IPS-20b (cell line): ENCODE measurements around the gene FAM50A.

Experiments
- H3K27ac ChIP-seq: one replicate; pipeline ENCODE4 v1.5.1; 2013; ENCODE audit warnings: low read length
- H3K27me3 ChIP-seq: 2 replicates; pipeline ENCODE4 v1.6.1; 2013; ENCODE audit warnings: mild to moderate bottlenecking, low read length, inconsistent platforms; ENCODE audit not compliant: insufficient read depth
- H3K36me3 ChIP-seq: 2 replicates; pipeline ENCODE4 v1.6.1; 2013; ENCODE audit warnings: low read depth, mild to moderate bottlenecking, inconsistent platforms, low read length, moderate library complexity; ENCODE audit not compliant: insufficient read depth
- H3K4me1 ChIP-seq: 2 replicates; pipeline ENCODE4 v1.6.1; 2013; ENCODE audit warnings: mild to moderate bottlenecking, control low read depth, inconsistent platforms, low read length, moderate library complexity; ENCODE audit not compliant: insufficient read depth
- H3K4me3 ChIP-seq: 2 replicates; pipeline ENCODE4 v1.5.1; 2013; ENCODE audit warnings: mild to moderate bottlenecking, low read length, inconsistent platforms
- H3K9ac ChIP-seq: 2 replicates; pipeline ENCODE4 v1.6.1; 2013; ENCODE audit warnings: low read depth, mild to moderate bottlenecking, inconsistent platforms, low read length, moderate library complexity
- H3K9me3 ChIP-seq: 2 replicates; pipeline ENCODE4 v1.6.1; 2013; ENCODE audit warnings: mild to moderate bottlenecking, low read depth, low read length, inconsistent platforms; ENCODE audit not compliant: insufficient read depth

The FAM50A gene

DNA sequence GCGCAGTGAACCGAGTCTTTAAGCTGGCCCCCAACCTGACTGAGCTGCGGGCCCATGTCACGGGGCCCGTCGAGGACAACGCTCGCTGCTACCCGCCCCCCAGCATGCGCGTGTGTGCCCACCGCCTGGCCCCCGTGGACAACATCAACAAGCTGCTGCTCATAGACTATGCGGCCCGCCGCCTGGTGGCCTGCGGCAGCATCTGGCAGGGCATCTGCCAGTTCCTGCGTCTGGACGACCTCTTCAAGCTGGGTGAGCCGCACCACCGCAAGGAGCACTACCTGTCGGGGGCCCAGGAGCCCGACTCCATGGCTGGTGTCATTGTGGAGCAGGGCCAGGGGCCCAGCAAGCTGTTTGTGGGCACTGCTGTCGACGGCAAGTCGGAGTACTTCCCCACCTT is 16.4 kb downstream of the FAM50A start:
- Histone ChIP-seq H3K4me3 (no peak overlapping the region), H3K9ac (no peak overlapping the region), H3K27ac (no peak overlapping the region), H3K36me3 (0 out of 2 replicates have a peak, but pooled peaks cover 3% of the 10 kb centered on the region), H3K4me1 (no peaks in the 10 kb centered on the region), H3K9me3 (no peaks in the 10 kb centered on the region), H3K27me3 (peaks cover 5% of the 10 kb centered on the region)

DNA sequence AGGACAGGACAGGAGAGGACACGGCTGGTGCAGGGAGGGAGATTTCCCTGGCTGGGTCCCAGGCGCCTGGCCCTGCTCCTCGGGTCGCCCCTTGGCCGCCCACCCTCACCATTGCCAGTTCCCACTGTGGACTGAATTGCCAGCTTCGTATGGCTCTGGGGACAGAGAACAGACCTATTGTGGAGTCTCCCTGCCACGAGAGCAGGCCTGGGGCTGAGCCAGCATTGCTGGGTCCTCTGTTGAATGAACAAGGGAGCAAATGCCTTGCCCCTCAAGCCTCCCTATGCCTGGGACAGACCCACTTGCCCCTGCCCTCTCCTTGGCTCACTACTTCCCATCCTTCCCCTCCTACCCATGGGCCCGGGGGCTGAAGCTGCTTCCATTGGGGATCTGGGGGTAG is 18.5 kb downstream of the FAM50A start:
- H3K27me3 ChIP-seq, result no peaks in the 10 kb centered on the region
- H3K4me1 ChIP-seq, result no peaks in the 10 kb centered on the region
- no peak overlapping the region for H3K27ac ChIP-seq
- no peak overlapping the region for H3K9ac ChIP-seq
- no peaks in the 10 kb centered on the region for H3K9me3 ChIP-seq
- H3K4me3 ChIP-seq, result no peak overlapping the region
- 0 out of 2 replicates have a peak, but pooled peaks cover 3% of the 10 kb centered on the region for H3K36me3 ChIP-seq

DNA sequence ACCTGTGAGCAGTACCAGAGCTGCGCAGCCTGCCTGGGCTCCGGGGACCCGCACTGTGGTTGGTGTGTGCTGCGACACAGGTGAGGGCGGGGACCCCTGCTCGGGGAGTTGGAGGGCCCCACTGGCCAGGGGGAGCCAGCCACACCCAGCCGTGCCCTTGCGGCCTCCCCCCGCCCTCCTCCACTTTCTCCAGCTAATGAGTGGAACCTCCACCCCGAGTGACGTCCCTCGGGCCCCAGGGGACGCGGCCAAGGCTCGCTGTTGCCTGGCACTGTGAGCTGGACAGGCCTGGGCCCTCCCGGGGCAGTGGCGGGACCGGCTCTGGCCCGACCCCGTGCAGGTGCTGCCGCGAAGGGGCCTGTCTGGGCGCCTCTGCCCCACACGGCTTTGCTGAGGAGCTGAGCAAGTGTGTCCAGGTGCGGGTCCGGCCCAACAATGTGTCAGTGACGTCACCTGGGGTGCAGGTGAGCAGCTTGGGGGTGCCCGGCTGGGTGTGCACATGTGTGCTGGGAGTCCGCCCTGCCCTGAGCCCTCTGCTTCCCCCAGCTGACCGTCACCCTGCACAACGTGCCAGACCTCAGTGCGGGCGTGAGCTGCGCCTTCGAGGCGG is 19.8 kb downstream of the FAM50A start:
- H3K36me3 ChIP-seq, result 0 out of 2 replicates have a peak, but pooled peaks cover 3% of the 10 kb centered on the region
- no peaks in the 10 kb centered on the region for H3K9me3 ChIP-seq
- H3K27ac ChIP-seq, result no peak overlapping the region
- no peak overlapping the region for H3K9ac ChIP-seq
- H3K4me3 ChIP-seq, result no peak overlapping the region
- H3K27me3 ChIP-seq, result no peaks in the 10 kb centered on the region
- H3K4me1 ChIP-seq, result no peaks in the 10 kb centered on the region

GRCh38 chrX:154464806-154465365 is 20.9 kb downstream of the FAM50A start:
- Histone ChIP-seq H3K4me3 (no peak overlapping the region), H3K4me1 (no peaks in the 10 kb centered on the region), H3K36me3 (peaks cover 3% of the 10 kb centered on the region; the same call in 1 of the 2 replicates), H3K9ac (no peak overlapping the region), H3K9me3 (no peaks in the 10 kb centered on the region), H3K27ac (no peak overlapping the region), H3K27me3 (no peaks in the 10 kb centered on the region)

- H3K27ac ChIP-seq, result no peak overlapping the region
- no peaks in the 10 kb centered on the region for H3K27me3 ChIP-seq
- peaks cover 3% of the 10 kb centered on the region; the same call in 1 of the 2 replicates for H3K36me3 ChIP-seq
- no peak overlapping the region for H3K9ac ChIP-seq
- H3K9me3 ChIP-seq, result no peaks in the 10 kb centered on the region
- H3K4me3 ChIP-seq, result no peak overlapping the region
- H3K4me1 ChIP-seq, result no peaks in the 10 kb centered on the region
Measured at GRCh38 chrX:154465601-154466000, 21.7 kb downstream of the FAM50A start.

GRCh38 chrX:154466036-154466435 is 22.1 kb downstream of the FAM50A start:
- Histone ChIP-seq H3K36me3 (peaks cover 3% of the 10 kb centered on the region; the same call in 1 of the 2 replicates), H3K27ac (no peak overlapping the region), H3K27me3 (no peaks in the 10 kb centered on the region), H3K4me1 (no peaks in the 10 kb centered on the region), H3K4me3 (no peak overlapping the region), H3K9ac (no peak overlapping the region), H3K9me3 (no peaks in the 10 kb centered on the region)

- no peak overlapping the region for H3K27ac ChIP-seq
- no peaks in the 10 kb centered on the region for H3K9me3 ChIP-seq
- H3K36me3 ChIP-seq, result peaks cover 3% of the 10 kb centered on the region
- H3K4me1 ChIP-seq, result no peaks in the 10 kb centered on the region
- no peaks in the 10 kb centered on the region for H3K27me3 ChIP-seq
- H3K4me3 ChIP-seq, result no peak overlapping the region
- no peak overlapping the region for H3K9ac ChIP-seq
Measured at GRCh38 chrX:154466907-154467306, 23.0 kb downstream of the FAM50A start.

- Histone ChIP-seq H3K9me3 (no peaks in the 10 kb centered on the region), H3K4me1 (no peaks in the 10 kb centered on the region), H3K27ac (no peak overlapping the region), H3K4me3 (no peak overlapping the region), H3K36me3 (peaks cover 3% of the 10 kb centered on the region), H3K9ac (no peak overlapping the region), H3K27me3 (no peaks in the 10 kb centered on the region)
Measured at GRCh38 chrX:154467556-154467955, 23.6 kb downstream of the FAM50A start.

DNA sequence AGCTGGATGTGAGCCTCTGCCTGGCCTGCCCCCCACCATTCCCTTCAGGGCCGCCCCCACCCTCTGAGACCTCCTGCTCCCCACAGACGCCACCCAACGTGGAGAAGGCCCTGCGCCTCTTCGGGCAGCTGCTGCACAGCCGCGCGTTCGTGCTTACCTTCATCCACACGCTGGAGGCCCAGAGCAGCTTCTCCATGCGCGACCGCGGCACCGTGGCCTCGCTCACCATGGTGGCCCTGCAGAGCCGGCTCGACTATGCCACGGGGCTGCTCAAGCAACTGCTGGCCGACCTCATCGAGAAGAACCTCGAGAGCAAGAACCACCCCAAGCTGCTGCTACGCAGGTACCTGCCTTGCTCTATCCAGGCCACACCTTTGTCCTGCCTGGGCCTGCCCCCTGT is 24.3 kb downstream of the FAM50A start:
- no peaks in the 10 kb centered on the region for H3K9me3 ChIP-seq
- no peak overlapping the region for H3K4me3 ChIP-seq
- H3K27ac ChIP-seq, result no peak overlapping the region
- no peaks in the 10 kb centered on the region for H3K27me3 ChIP-seq
- peaks cover 3% of the 10 kb centered on the region for H3K36me3 ChIP-seq
- H3K9ac ChIP-seq, result no peak overlapping the region
- H3K4me1 ChIP-seq, result no peaks in the 10 kb centered on the region

- Histone ChIP-seq H3K4me3 (no peak overlapping the region), H3K4me1 (no peaks in the 10 kb centered on the region), H3K9ac (no peak overlapping the region), H3K27ac (no peak overlapping the region), H3K9me3 (no peaks in the 10 kb centered on the region), H3K36me3 (peaks cover 3% of the 10 kb centered on the region), H3K27me3 (no peaks in the 10 kb centered on the region)
Measured at GRCh38 chrX:154469114-154469513, 25.2 kb downstream of the FAM50A start.

DNA sequence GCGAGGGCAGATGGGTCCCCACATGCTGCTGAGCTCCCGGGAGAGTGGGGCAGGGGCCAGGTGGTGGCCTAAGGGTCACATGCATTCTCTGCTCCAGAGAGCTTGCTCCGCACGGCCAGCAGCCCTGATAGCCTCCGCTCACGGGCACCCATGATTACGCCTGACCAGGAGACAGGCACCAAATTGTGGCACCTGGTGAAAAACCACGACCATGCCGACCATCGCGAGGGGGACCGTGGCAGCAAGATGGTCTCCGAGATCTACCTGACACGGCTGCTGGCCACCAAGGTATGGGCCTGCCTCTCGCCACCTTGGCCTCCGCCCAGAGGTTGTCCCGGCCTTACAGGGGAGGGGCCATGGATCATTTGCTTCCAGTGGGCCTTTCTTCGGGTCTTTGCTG is 25.9 kb downstream of the FAM50A start:
- Histone ChIP-seq H3K36me3 (no peaks in the 10 kb centered on the region; the same call in none of the 2 replicates), H3K4me1 (no peaks in the 10 kb centered on the region), H3K9me3 (no peaks in the 10 kb centered on the region), H3K27ac (no peak overlapping the region), H3K27me3 (no peaks in the 10 kb centered on the region), H3K4me3 (no peak overlapping the region), H3K9ac (no peak overlapping the region)

- no peak overlapping the region for H3K27ac ChIP-seq
- H3K36me3 ChIP-seq, result no peaks in the 10 kb centered on the region; the same call in none of the 2 replicates
- H3K4me3 ChIP-seq, result no peak overlapping the region
- no peaks in the 10 kb centered on the region for H3K27me3 ChIP-seq
- H3K9ac ChIP-seq, result no peak overlapping the region
- H3K9me3 ChIP-seq, result no peaks in the 10 kb centered on the region
- H3K4me1 ChIP-seq, result no peaks in the 10 kb centered on the region
Measured at GRCh38 chrX:154470434-154470833, 26.5 kb downstream of the FAM50A start.
